Measurements from ENCODE around the gene NUTM1. TPM values are rescaled to one million over a fixed set of nuclear protein-coding genes. Genes with fewer than 3 reads are reported as not detected.
A peak's percentile ranks its signal among the peaks of the same experiment; 100 is the strongest.

The NUTM1 gene
- total and polyA plus RNA-seq, 2 of the 13 experiments (the other 11 are each of a cell fraction or from before 2014, with no cell fraction given), result not detected

- TF ChIP-seq ZNF225 (CRISPR knock-in tag; IDR thresholded peaks at IDR 0.05), result peak; percentile 79; the same call in 1 of the 2 replicates
- TF ChIP-seq CBFB (CRISPR knock-in tag; IDR thresholded peaks at IDR 0.05), result 0 out of 2 replicates have a peak, but pooled peaks have one; percentile 14
- peak; percentile 68 for TF ChIP-seq ERF (CRISPR knock-in tag; IDR thresholded peaks at IDR 0.05)
- no peak for TF ChIP-seq PHB2 (IDR thresholded peaks at IDR 0.05; ENCODE audit: partially characterized antibody)
- no peak for TF ChIP-seq CENPX (CRISPR knock-in tag; IDR thresholded peaks at IDR 0.05)
- no peak for TF ChIP-seq ZNF878 (CRISPR knock-in tag; IDR thresholded peaks at IDR 0.05)
- TF ChIP-seq, protein P1, sequence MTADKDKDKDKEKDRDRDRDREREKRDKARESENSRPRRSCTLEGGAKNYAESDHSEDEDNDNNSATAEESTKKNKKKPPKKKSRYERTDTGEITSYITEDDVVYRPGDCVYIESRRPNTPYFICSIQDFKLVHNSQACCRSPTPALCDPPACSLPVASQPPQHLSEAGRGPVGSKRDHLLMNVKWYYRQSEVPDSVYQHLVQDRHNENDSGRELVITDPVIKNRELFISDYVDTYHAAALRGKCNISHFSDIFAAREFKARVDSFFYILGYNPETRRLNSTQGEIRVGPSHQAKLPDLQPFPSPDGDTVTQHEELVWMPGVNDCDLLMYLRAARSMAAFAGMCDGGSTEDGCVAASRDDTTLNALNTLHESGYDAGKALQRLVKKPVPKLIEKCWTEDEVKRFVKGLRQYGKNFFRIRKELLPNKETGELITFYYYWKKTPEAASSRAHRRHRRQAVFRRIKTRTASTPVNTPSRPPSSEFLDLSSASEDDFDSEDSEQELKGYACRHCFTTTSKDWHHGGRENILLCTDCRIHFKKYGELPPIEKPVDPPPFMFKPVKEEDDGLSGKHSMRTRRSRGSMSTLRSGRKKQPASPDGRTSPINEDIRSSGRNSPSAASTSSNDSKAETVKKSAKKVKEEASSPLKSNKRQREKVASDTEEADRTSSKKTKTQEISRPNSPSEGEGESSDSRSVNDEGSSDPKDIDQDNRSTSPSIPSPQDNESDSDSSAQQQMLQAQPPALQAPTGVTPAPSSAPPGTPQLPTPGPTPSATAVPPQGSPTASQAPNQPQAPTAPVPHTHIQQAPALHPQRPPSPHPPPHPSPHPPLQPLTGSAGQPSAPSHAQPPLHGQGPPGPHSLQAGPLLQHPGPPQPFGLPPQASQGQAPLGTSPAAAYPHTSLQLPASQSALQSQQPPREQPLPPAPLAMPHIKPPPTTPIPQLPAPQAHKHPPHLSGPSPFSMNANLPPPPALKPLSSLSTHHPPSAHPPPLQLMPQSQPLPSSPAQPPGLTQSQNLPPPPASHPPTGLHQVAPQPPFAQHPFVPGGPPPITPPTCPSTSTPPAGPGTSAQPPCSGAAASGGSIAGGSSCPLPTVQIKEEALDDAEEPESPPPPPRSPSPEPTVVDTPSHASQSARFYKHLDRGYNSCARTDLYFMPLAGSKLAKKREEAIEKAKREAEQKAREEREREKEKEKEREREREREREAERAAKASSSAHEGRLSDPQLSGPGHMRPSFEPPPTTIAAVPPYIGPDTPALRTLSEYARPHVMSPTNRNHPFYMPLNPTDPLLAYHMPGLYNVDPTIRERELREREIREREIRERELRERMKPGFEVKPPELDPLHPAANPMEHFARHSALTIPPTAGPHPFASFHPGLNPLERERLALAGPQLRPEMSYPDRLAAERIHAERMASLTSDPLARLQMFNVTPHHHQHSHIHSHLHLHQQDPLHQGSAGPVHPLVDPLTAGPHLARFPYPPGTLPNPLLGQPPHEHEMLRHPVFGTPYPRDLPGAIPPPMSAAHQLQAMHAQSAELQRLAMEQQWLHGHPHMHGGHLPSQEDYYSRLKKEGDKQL (CRISPR knock-in tag; IDR thresholded peaks at IDR 0.05; ENCODE audit: low read depth), result no peak
- TF ChIP-seq ZNF138 (CRISPR knock-in tag; IDR thresholded peaks at IDR 0.05; ENCODE audit: low read depth), result no peak; the same call in 1 of the 2 replicates
- TF ChIP-seq TRIM24 (CRISPR knock-in tag; IDR thresholded peaks at IDR 0.05), result no peak
- no peak for TF ChIP-seq ISX (CRISPR knock-in tag; conservative IDR thresholded peaks at IDR 0.05)
- 0 out of 2 replicates have a peak, but pooled peaks have one; percentile 17 for TF ChIP-seq HDAC2 (CRISPR knock-in tag; IDR thresholded peaks at IDR 0.05)
- TF ChIP-seq, protein P2, sequence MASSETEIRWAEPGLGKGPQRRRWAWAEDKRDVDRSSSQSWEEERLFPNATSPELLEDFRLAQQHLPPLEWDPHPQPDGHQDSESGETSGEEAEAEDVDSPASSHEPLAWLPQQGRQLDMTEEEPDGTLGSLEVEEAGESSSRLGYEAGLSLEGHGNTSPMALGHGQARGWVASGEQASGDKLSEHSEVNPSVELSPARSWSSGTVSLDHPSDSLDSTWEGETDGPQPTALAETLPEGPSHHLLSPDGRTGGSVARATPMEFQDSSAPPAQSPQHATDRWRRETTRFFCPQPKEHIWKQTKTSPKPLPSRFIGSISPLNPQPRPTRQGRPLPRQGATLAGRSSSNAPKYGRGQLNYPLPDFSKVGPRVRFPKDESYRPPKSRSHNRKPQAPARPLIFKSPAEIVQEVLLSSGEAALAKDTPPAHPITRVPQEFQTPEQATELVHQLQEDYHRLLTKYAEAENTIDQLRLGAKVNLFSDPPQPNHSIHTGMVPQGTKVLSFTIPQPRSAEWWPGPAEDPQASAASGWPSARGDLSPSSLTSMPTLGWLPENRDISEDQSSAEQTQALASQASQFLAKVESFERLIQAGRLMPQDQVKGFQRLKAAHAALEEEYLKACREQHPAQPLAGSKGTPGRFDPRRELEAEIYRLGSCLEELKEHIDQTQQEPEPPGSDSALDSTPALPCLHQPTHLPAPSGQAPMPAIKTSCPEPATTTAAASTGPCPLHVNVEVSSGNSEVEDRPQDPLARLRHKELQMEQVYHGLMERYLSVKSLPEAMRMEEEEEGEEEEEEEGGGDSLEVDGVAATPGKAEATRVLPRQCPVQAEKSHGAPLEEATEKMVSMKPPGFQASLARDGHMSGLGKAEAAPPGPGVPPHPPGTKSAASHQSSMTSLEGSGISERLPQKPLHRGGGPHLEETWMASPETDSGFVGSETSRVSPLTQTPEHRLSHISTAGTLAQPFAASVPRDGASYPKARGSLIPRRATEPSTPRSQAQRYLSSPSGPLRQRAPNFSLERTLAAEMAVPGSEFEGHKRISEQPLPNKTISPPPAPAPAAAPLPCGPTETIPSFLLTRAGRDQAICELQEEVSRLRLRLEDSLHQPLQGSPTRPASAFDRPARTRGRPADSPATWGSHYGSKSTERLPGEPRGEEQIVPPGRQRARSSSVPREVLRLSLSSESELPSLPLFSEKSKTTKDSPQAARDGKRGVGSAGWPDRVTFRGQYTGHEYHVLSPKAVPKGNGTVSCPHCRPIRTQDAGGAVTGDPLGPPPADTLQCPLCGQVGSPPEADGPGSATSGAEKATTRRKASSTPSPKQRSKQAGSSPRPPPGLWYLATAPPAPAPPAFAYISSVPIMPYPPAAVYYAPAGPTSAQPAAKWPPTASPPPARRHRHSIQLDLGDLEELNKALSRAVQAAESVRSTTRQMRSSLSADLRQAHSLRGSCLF (CRISPR knock-in tag; IDR thresholded peaks at IDR 0.05; ENCODE audit: borderline replicate concordance), result no peak
- peak; percentile 80; the same call in 1 of the 2 replicates for TF ChIP-seq ZFY (CRISPR knock-in tag; IDR thresholded peaks at IDR 0.05)
- TF ChIP-seq SRY (CRISPR knock-in tag; IDR thresholded peaks at IDR 0.05), result no peak; the same call in 1 of the 2 replicates
- peak; percentile 59; the same call in 1 of the 2 replicates for TF ChIP-seq PITX1 (CRISPR knock-in tag; IDR thresholded peaks at IDR 0.05)
- TF ChIP-seq ZNF652 (CRISPR knock-in tag; IDR thresholded peaks at IDR 0.05; ENCODE audit: borderline replicate concordance, low read depth), result no peak; the same call in 1 of the 2 replicates
- peak; percentile 80 for TF ChIP-seq GATAD2A (CRISPR knock-in tag; IDR thresholded peaks at IDR 0.05)
- TF ChIP-seq ZNF7 (CRISPR knock-in tag; IDR thresholded peaks at IDR 0.05), result no peak
- TF ChIP-seq HNRNPH1 (optimal IDR thresholded peaks at IDR 0.05; ENCODE audit: low read depth, low read length), result no peak
- no peak for TF ChIP-seq FIP1L1 (IDR thresholded peaks at IDR 0.05; ENCODE audit: borderline replicate concordance, insufficient read depth, low read depth, low read length)
These were observed 24.3 kb downstream of the NUTM1 start, which contains the start of gene LPCAT4 (continued) for GRCh38 chr15:34367101-34368081.
